Measurements from ENCODE around the gene ASIC5.
A peak's percentile ranks its signal among the peaks of the same experiment; 100 is the strongest.
"Not testable (repeated sequence)": the region's sequence is repeated elsewhere in the genome, so short reads cannot be mapped to it uniquely, and the experiment has no call there.

ASIC5 gene

GRCh38 chr4:155906554-155907247 is 40.6 kb upstream of the ASIC5 start:
- no peak for TF ChIP-seq CTCF (IDR thresholded peaks at IDR 0.05; ENCODE audit: low read depth, low read length)
- peak; percentile 98 for DNase-seq (ENCODE audit: extremely low read depth, low read depth)

- no peak for DNase-seq (ENCODE audit: extremely low read depth, low read depth)
- TF ChIP-seq CTCF (IDR thresholded peaks at IDR 0.05; ENCODE audit: low read depth, low read length) = no peak
Measured at GRCh38 chr4:155904331-155904730, 38.3 kb upstream of the ASIC5 start.

GRCh38 chr4:155903453-155903852 is 37.4 kb upstream of the ASIC5 start, which contains the start of gene TDO2:
Gene TDO2, plus strand, starts transcription at chr4:155903696. Its CDS starts 63 bp downstream, at chr4:155903759.
- no peak for TF ChIP-seq CTCF (IDR thresholded peaks at IDR 0.05; ENCODE audit: low read depth, low read length)
- DNase-seq (ENCODE audit: extremely low read depth, low read depth) = no peak

- no peak for TF ChIP-seq CTCF (IDR thresholded peaks at IDR 0.05; ENCODE audit: low read depth, low read length)
- no peak for DNase-seq (ENCODE audit: extremely low read depth, low read depth)
Measured at GRCh38 chr4:155901013-155901412, 34.9 kb upstream of the ASIC5 start.

GRCh38 chr4:155900381-155900780 is 34.3 kb upstream of the ASIC5 start:
- TF ChIP-seq CTCF (IDR thresholded peaks at IDR 0.05; ENCODE audit: low read depth, low read length) = no peak
- DNase-seq (ENCODE audit: extremely low read depth, low read depth) = peak; percentile 5

GRCh38 chr4:155899891-155900290 is 33.8 kb upstream of the ASIC5 start:
- no peak for DNase-seq (ENCODE audit: extremely low read depth, low read depth)
- no peak for TF ChIP-seq CTCF (IDR thresholded peaks at IDR 0.05; ENCODE audit: low read depth, low read length)

- DNase-seq (ENCODE audit: extremely low read depth, low read depth) = not testable (repeated sequence)
Measured at GRCh38 chr4:155898371-155898770, 32.3 kb upstream of the ASIC5 start.

- DNase-seq (ENCODE audit: extremely low read depth, low read depth) = no peak
- no peak for TF ChIP-seq CTCF (IDR thresholded peaks at IDR 0.05; ENCODE audit: low read depth, low read length)
Measured at GRCh38 chr4:155891058-155891457, 25.0 kb upstream of the ASIC5 start.

All from AG09319 (cell line).